ENCODE data around the gene NSUN4. TPM values are rescaled to one million over a fixed set of nuclear protein-coding genes. Genes with fewer than 3 reads are reported as not detected.

The NSUN4 gene
- total RNA-seq = 10 to 100 TPM; 26.4 to 26.9 TPM
- 10 to 100 TPM in 1 of 2 donors, 1 to 10 TPM in 1; 7.7 to 18.7 TPM for polyA plus RNA-seq

DNA sequence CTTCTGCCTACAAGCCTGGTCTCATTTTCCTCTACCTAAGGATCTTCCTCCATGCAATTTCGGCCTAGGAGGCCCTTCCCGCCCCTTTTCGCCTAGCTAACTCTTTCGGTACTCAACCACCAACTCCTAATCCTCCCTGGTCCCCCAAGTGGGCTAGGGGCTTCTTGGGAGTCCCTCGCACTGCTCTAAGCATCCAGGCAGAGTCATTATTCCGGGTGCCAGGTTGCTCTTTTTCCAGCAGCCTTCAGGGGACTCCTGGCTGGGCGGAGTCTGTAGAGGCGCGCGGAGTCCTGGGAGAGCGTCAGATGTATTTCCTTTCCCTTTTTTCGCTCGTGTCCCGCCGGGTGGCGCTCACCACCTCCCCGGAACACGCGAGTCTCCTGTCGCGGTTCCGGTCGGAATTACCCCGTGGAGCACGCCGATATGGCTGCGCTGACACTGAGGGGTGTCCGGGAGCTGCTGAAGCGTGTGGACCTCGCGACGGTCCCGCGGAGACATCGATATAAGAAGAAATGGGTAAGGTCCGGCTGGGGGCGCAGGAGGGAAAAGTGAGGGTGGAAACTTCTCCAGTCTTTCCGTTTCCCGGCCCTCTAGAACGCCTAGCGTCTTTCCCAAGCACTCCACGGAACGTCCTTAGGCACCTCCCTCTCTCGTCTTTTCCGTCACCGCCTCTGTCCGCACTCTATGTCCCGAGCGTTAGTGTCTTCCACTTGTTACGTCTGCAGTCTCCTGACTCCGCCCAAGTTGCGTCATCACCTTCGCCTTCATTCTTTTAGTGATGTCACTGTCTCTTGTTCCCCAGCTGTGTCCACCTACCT is at the start of gene NSUN4:
NSUN4 (plus strand) TSS at position 404 of the 818 bp plus-strand sequence; CDS start at position 424, 20 bp downstream.
- peak within 1 kb of the TSS; percentile 89 to 100 for H3K4me3 ChIP-seq (ENCODE audit: low read length in 2 of 2)
- no peaks in the 10 kb centered on the region for H3K9me3 ChIP-seq (ENCODE audit: control insufficient read depth in 1 of 2, low read length in 2 of 2)
- Mint-ChIP-seq H3K4me3 (peak within 1 kb of the TSS; percentile 99 to 100 (median 100)), H3K36me3 (peaks cover 26 to 32% of the 10 kb centered on the region in 2 donors), H3K9me3 (no peaks in the 10 kb centered on the region), H3K4me1 (peaks cover 25 to 50% (median 36%) of the 10 kb centered on the region in 4 donors), H3K27me3 (no peaks in the 10 kb centered on the region), H3K27ac (peak within 1 kb of the TSS; percentile 95 to 100 (median 100))
- POLR2A ChIA-PET (ENCODE audit: partially characterized antibody) = interaction anchor here (1.0 to 3.6 kb wide), 9 partner anchors 9 to 756 kb away, joined by 3 to 44 read pairs (median 3); partner anchors contain the start of genes EFCAB14, LRRC41, POMGNT1 and RAD54L
- CTCF ChIA-PET (ENCODE audit: partially characterized antibody) = interaction anchor here (0.7 to 3.4 kb wide), 9 partner anchors 8 to 301 kb away, joined by 3 to 27 read pairs (median 6); partner anchors contain the start of genes LRRC41, RAD54L and UQCRH
- peak; percentile 87 to 93 (median 88) for DNase-seq
- no peaks in the 10 kb centered on the region for H3K27me3 ChIP-seq (ENCODE audit: insufficient read depth, low read length)
- H3K27ac ChIP-seq (ENCODE audit: low read depth, low read length) = peak within 1 kb of the TSS; percentile 97
- H3K4me1 ChIP-seq (ENCODE audit: insufficient read depth, low read length) = peaks cover 22% of the 10 kb centered on the region
- peaks cover 7% of the 10 kb centered on the region for H3K36me3 ChIP-seq (ENCODE audit: insufficient read depth, low read length)
- intact Hi-C loops (cut with micrococcal nuclease) = loop anchor here (1.0 to 2.0 kb wide), 3 partner anchors 8 to 93 kb away; partner anchors contain the start of genes LRRC41, RAD54L and UQCRH

DNA sequence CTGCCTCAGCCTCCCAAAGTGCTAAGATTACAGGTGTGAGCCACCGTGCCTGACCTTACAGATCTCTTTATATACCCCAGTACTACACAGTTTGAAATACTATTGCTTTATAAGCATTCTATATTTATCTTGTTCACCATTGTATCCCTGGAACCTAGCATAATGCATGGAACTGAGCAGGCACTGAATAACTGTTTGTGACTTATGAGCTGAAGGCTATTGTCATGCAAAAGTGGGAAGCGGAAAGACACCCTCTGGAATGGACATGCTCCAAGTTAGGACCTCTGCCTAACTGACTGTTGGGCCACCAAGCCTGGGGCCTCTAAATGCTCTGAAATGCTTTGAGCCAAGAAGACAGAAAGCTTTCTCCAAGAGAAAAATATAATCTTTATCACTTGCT is 45.3 kb upstream of the NSUN4 start:
- CTCF ChIA-PET (ENCODE audit: partially characterized antibody) = no interaction called here

GRCh38 chr1:46298387-46298786 is 42.2 kb upstream of the NSUN4 start:
- H3K36me3 Mint-ChIP-seq = peaks cover 25 to 36% of the 10 kb centered on the region in 2 donors
- POLR2A ChIA-PET (ENCODE audit: partially characterized antibody) = no interaction called here
- no peak for DNase-seq
- Histone ChIP-seq H3K27ac (ENCODE audit: low read depth, low read length) (no peak overlapping the region), H3K36me3 (ENCODE audit: insufficient read depth, low read length) (peaks cover 25% of the 10 kb centered on the region), H3K4me3 (ENCODE audit: low read length in 2 of 2) (no peak overlapping the region), H3K4me1 (ENCODE audit: insufficient read depth, low read length) (peaks cover 16% of the 10 kb centered on the region), H3K27me3 (ENCODE audit: insufficient read depth, low read length) (no peaks in the 10 kb centered on the region), H3K9me3 (ENCODE audit: control insufficient read depth in 1 of 2, low read length in 2 of 2) (no peaks in the 10 kb centered on the region)
- intact Hi-C loops (cut with micrococcal nuclease) = no loop called here
- peaks cover 11 to 25% (median 14%) of the 10 kb centered on the region in 4 donors for H3K4me1 Mint-ChIP-seq
- H3K4me3 Mint-ChIP-seq = no peak overlapping the region
- CTCF ChIA-PET (ENCODE audit: partially characterized antibody) = interaction anchor here (2.5 kb wide), 1 partner anchor 42 kb away, joined by 7 read pairs; the partner anchor contains the start of gene NSUN4
- no peak overlapping the region for H3K27ac Mint-ChIP-seq
- no peaks in the 10 kb centered on the region for H3K9me3 Mint-ChIP-seq
- H3K27me3 Mint-ChIP-seq = no peaks in the 10 kb centered on the region

More for the DNA sequence above, 45.3 kb upstream of the NSUN4 start:
- Mint-ChIP-seq H3K36me3 (peaks cover 25 to 35% of the 10 kb centered on the region in 2 donors), H3K27me3 (no peaks in the 10 kb centered on the region), H3K4me3 (no peak overlapping the region), H3K27ac (peak overlapping the region in 1 of 7 donors; percentile 7), H3K9me3 (no peaks in the 10 kb centered on the region), H3K4me1 (peaks cover under 1 to 2% (median 2%) of the 10 kb centered on the region in 4 donors)
- no peak for DNase-seq
- Histone ChIP-seq H3K27ac (ENCODE audit: low read depth, low read length) (no peak overlapping the region), H3K36me3 (ENCODE audit: insufficient read depth, low read length) (peaks cover 25% of the 10 kb centered on the region), H3K4me1 (ENCODE audit: insufficient read depth, low read length) (no peaks in the 10 kb centered on the region), H3K9me3 (ENCODE audit: control insufficient read depth in 1 of 2, low read length in 2 of 2) (no peaks in the 10 kb centered on the region), H3K4me3 (ENCODE audit: low read length in 2 of 2) (no peak overlapping the region), H3K27me3 (ENCODE audit: insufficient read depth, low read length) (no peaks in the 10 kb centered on the region)
- intact Hi-C loops (cut with micrococcal nuclease) = no loop called here
- POLR2A ChIA-PET (ENCODE audit: partially characterized antibody) = interaction anchor here (3.3 kb wide), 1 partner anchor 8 kb away, joined by 10 read pairs; the partner anchor contains the start of genes LRRC41 and UQCRH

DNA sequence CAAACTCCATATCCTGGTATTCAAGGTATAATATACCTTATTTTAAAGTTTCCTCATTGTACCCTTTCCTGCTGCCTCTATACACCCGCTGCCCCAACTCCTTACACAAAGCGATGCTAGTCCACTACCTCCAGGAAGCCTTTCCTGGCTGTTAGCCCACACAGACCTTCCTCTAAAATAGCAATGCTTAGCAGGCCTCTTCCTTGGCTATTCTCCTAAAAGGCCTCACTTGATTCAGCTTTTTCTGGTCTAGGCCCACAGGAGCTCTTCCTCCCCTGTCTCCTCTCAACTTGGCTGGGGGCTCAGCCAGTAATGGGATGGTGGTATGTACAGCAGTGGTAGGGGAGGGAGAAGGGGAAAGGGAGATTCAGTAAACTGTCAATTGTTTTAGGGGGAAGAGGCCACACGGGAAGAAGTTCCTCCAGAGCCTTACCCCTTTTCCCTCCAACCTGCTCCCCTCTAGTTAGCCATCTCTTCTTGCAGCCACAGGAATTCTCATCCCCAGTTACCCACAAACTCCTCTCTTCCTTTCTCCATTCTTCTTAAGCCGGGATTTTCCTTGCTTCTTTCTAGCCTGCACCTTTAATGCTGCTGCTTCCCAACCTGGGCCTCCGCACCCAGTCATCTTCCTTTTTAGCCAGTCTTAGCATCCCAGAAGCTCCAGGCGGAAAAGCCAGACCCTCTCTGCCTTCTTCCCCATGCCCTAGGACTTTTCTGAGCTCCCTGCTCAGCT is 39.8 kb upstream of the NSUN4 start:
- Mint-ChIP-seq H3K4me3 (peak overlapping the region; percentile 96 to 100 (median 98)), H3K36me3 (peaks cover 18 to 34% of the 10 kb centered on the region in 2 donors), H3K27ac (peak overlapping the region; percentile 12 to 98 (median 89)), H3K27me3 (no peaks in the 10 kb centered on the region), H3K9me3 (no peaks in the 10 kb centered on the region), H3K4me1 (peaks cover 17 to 40% (median 29%) of the 10 kb centered on the region in 4 donors)
- DNase-seq = no peak
- POLR2A ChIA-PET (ENCODE audit: partially characterized antibody) = no interaction called here
- no peak overlapping the region for H3K27ac ChIP-seq (ENCODE audit: low read depth, low read length)
- peaks cover 12% of the 10 kb centered on the region for H3K36me3 ChIP-seq (ENCODE audit: insufficient read depth, low read length)
- intact Hi-C loops (cut with micrococcal nuclease) = loop anchor here (5.0 kb wide), 2 partner anchors 614 to 719 kb away; partner anchors contain the start of genes GPBP1L1, NASP and TMEM69
- H3K27me3 ChIP-seq (ENCODE audit: insufficient read depth, low read length) = no peaks in the 10 kb centered on the region
- CTCF ChIA-PET (ENCODE audit: partially characterized antibody) = interaction anchor here (1.0 to 1.5 kb wide), 2 partner anchors 47 to 56 kb away, joined by 3 read pairs; no protein-coding TSS in a partner anchor
- peak overlapping the region in 1 of 2 donors; percentile 90 for H3K4me3 ChIP-seq (ENCODE audit: low read length in 2 of 2)
- peaks cover 32% of the 10 kb centered on the region for H3K4me1 ChIP-seq (ENCODE audit: insufficient read depth, low read length)
- H3K9me3 ChIP-seq (ENCODE audit: control insufficient read depth in 1 of 2, low read length in 2 of 2) = no peaks in the 10 kb centered on the region

- Histone ChIP-seq H3K4me1 (ENCODE audit: insufficient read depth, low read length) (peaks cover 38% of the 10 kb centered on the region), H3K27me3 (ENCODE audit: insufficient read depth, low read length) (no peaks in the 10 kb centered on the region), H3K4me3 (ENCODE audit: low read length in 2 of 2) (peak overlapping the region in 1 of 2 donors; percentile 90), H3K9me3 (ENCODE audit: control insufficient read depth in 1 of 2, low read length in 2 of 2) (no peaks in the 10 kb centered on the region), H3K27ac (ENCODE audit: low read depth, low read length) (peak overlapping the region; percentile 94), H3K36me3 (ENCODE audit: insufficient read depth, low read length) (peaks cover 11% of the 10 kb centered on the region)
- peak overlapping the region in 6 of 7 donors; percentile 20 to 98 (median 93) for H3K27ac Mint-ChIP-seq
- H3K4me3 Mint-ChIP-seq = peak overlapping the region; percentile 96 to 100 (median 98)
- ChIA-PET CTCF (ENCODE audit: partially characterized antibody) (interaction anchor here (1.0 to 1.5 kb wide), 2 partner anchors 46 to 56 kb away, joined by 3 read pairs; no protein-coding TSS in a partner anchor), POLR2A (ENCODE audit: partially characterized antibody) (no interaction called here)
- DNase-seq = no peak
- intact Hi-C loops (cut with micrococcal nuclease) = loop anchor here (5.0 kb wide), 2 partner anchors 614 to 719 kb away; partner anchors contain the start of genes GPBP1L1, NASP and TMEM69
- H3K27me3 Mint-ChIP-seq = no peaks in the 10 kb centered on the region
- peaks cover 19 to 46% (median 32%) of the 10 kb centered on the region in 4 donors for H3K4me1 Mint-ChIP-seq
- H3K36me3 Mint-ChIP-seq = peaks cover 15 to 30% of the 10 kb centered on the region in 2 donors
- no peaks in the 10 kb centered on the region for H3K9me3 Mint-ChIP-seq
These were observed 39.2 kb upstream of the NSUN4 start for GRCh38 chr1:46301406-46301807.

- no peaks in the 10 kb centered on the region for H3K9me3 Mint-ChIP-seq
- Histone ChIP-seq H3K9me3 (ENCODE audit: control insufficient read depth in 1 of 2, low read length in 2 of 2) (no peaks in the 10 kb centered on the region), H3K27ac (ENCODE audit: low read depth, low read length) (peak overlapping the region; percentile 94), H3K27me3 (ENCODE audit: insufficient read depth, low read length) (no peaks in the 10 kb centered on the region), H3K4me1 (ENCODE audit: insufficient read depth, low read length) (peaks cover 44% of the 10 kb centered on the region), H3K4me3 (ENCODE audit: low read length in 2 of 2) (peak overlapping the region; percentile 39 to 90), H3K36me3 (ENCODE audit: insufficient read depth, low read length) (peaks cover 6% of the 10 kb centered on the region)
- CTCF ChIA-PET (ENCODE audit: partially characterized antibody) = interaction anchor here (1.0 to 2.5 kb wide), 4 partner anchors 39 to 57 kb away, joined by 3 to 23 read pairs (median 14); partner anchors contain the start of gene NSUN4
- peaks cover 19 to 52% (median 32%) of the 10 kb centered on the region in 4 donors for H3K4me1 Mint-ChIP-seq
- DNase-seq = peak; percentile 44 to 54 (median 51)
- peak overlapping the region; percentile 96 to 100 (median 98) for H3K4me3 Mint-ChIP-seq
- peak overlapping the region; percentile 97 to 98 (median 98) for H3K27ac Mint-ChIP-seq
- intact Hi-C loops (cut with micrococcal nuclease) = loop anchor here (2.0 to 5.0 kb wide), 4 partner anchors 39 to 720 kb away; partner anchors contain the start of genes EFCAB14, GPBP1L1, NASP and NSUN4
- peaks cover 9 to 23% of the 10 kb centered on the region in 2 donors for H3K36me3 Mint-ChIP-seq
- POLR2A ChIA-PET (ENCODE audit: partially characterized antibody) = interaction anchor here (0.9 to 2.4 kb wide), 6 partner anchors 38 to 615 kb away, joined by 3 to 44 read pairs (median 8); partner anchors contain the start of genes GPBP1L1, MOB3C, NSUN4 and RAD54L
- no peaks in the 10 kb centered on the region for H3K27me3 Mint-ChIP-seq
These were observed 38.6 kb upstream of the NSUN4 start for GRCh38 chr1:46301808-46302640.

Measured in CD4-positive, alpha-beta memory T cell (primary cell).